ENCODE results near the gene TERT.

The TERT gene

GRCh38 chr5:1264211-1264610 lies 30.7 kb downstream of the TERT start:
- no peak overlapping the region for H3K4me3 ChIP-seq (ENCODE audit: low read depth, low read length)
- TF ChIP-seq, protein P1, sequence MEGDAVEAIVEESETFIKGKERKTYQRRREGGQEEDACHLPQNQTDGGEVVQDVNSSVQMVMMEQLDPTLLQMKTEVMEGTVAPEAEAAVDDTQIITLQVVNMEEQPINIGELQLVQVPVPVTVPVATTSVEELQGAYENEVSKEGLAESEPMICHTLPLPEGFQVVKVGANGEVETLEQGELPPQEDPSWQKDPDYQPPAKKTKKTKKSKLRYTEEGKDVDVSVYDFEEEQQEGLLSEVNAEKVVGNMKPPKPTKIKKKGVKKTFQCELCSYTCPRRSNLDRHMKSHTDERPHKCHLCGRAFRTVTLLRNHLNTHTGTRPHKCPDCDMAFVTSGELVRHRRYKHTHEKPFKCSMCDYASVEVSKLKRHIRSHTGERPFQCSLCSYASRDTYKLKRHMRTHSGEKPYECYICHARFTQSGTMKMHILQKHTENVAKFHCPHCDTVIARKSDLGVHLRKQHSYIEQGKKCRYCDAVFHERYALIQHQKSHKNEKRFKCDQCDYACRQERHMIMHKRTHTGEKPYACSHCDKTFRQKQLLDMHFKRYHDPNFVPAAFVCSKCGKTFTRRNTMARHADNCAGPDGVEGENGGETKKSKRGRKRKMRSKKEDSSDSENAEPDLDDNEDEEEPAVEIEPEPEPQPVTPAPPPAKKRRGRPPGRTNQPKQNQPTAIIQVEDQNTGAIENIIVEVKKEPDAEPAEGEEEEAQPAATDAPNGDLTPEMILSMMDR (IDR thresholded peaks at IDR 0.05; ENCODE audit: borderline replicate concordance, insufficient read depth, low read depth, low read length): no peak

DNA sequence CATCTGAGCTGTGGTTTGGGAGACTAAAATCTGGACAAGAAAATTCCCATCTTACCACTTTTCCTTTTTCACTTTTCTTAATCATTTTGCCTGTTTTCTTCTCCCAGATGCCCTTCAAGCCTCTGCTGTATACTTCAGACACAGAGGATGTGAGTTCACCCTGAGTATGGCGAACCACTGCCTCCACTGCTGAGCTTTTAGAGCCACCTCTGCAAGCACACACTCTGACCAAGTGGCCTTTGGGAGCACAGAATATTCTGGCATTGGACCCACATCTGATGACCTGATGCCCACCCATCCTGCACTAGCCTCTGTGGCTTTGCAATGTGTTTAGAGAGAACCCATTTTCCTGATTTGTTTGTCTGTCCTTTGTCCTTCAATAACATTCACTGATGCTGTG lies 32.5 kb downstream of the TERT start:
- TF ChIP-seq, protein P1 (IDR thresholded peaks at IDR 0.05; ENCODE audit: borderline replicate concordance, insufficient read depth, low read depth, low read length): no peak

DNA sequence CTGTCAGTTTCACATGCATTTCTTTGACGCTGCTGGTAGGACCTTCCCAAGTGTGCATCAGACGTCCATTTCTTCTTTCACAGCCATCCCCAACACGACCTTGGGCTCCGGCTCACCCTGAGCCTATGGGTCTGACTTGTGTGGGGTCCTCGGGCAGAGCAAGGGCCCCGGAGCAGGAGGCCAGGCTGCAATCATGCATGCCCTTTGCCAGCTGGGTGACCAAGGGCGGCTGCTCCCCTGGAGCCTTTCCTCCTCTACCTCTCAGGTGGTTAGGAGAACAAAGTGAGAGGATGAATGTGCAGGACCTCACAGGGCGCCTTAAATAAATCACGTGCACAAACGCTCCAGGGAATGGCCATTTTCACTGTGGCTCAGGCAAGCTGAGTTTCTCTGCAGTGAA lies 33.2 kb downstream of the TERT start:
- TF ChIP-seq, protein P1 (IDR thresholded peaks at IDR 0.05; ENCODE audit: borderline replicate concordance, insufficient read depth, low read depth, low read length): no peak
- no peak overlapping the region for H3K4me3 ChIP-seq (ENCODE audit: low read depth, low read length)

More for the DNA sequence above, 32.5 kb downstream of the TERT start:
- no peak overlapping the region for H3K4me3 ChIP-seq (ENCODE audit: low read depth, low read length)

DNA sequence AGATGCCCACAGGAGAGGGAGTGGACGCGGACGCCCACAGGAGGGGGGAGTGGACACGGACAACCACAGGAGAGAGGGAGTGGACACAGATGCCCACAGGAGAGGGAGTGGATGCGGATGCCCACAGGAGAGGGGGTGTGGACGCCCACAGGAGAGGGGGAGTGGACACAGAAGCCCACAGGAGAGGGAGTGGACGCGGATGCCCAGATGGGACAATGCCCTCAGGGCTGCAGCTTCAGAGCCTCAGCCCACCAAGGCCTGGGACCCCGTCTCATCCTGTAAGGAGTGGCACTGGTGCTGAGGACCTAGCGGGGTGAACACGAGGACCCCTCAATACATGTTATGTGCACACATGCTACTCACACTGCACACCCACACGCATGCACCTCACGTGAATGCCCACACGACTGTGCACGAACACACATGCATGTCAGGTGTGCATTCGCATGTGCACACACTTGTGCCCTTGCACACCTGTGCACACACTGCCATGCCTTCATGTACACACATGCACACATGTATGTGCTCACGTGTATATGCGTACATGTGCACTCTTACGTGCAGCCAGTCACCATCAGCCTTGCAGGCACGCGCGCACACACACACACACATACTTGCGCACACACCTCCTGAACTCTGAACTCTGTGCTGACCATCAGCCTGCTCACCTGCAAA lies 34.9 kb downstream of the TERT start:
- no peak overlapping the region for H3K4me3 ChIP-seq (ENCODE audit: low read depth, low read length)
- TF ChIP-seq, protein P1 (IDR thresholded peaks at IDR 0.05; ENCODE audit: borderline replicate concordance, insufficient read depth, low read depth, low read length): no peak

DNA sequence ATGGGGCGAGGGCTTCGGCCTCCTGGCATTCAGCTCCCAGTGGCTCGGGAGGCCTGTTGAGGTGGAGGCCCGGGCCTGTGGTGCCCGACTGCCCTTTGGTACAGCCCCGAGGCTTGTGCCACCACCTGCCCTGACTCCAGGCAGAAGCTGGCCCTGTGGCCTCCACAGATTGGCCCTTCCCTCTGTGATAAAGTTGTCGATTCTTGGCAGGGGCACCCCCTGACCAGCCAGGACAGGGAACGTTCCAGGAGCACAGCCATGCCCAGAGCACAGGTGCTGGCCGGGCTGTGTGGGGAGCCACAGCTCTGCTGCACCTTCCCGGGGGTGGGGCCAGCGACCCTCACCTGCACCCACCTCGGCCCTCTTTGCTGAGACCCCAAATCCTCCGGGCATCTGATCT lies 37.0 kb downstream of the TERT start:
- H3K4me3 ChIP-seq (ENCODE audit: low read depth, low read length): no peak overlapping the region
- TF ChIP-seq, protein P1 (IDR thresholded peaks at IDR 0.05; ENCODE audit: borderline replicate concordance, insufficient read depth, low read depth, low read length): no peak

DNA sequence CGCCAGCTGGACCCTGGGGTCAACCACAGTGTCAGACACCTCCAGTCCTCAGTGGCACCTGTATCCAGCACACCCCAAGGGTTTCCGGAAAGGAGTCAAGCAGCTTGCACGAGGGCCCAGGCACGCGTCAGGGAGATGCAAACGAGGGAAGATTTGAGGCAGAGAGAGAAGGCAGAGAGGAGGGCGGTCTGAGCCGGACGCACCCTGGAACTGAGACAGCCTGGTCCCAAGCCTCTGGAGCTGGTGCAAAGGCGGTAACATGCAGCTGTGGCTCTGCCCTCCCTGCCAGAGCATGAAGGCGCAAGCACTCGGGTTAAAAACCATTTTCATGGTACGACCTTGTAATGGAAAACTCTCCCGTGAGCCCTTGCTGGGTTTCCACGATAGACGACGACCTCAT lies 37.5 kb downstream of the TERT start:
- no peak overlapping the region for H3K4me3 ChIP-seq (ENCODE audit: low read depth, low read length)
- TF ChIP-seq, protein P1 (IDR thresholded peaks at IDR 0.05; ENCODE audit: borderline replicate concordance, insufficient read depth, low read depth, low read length): no peak

DNA sequence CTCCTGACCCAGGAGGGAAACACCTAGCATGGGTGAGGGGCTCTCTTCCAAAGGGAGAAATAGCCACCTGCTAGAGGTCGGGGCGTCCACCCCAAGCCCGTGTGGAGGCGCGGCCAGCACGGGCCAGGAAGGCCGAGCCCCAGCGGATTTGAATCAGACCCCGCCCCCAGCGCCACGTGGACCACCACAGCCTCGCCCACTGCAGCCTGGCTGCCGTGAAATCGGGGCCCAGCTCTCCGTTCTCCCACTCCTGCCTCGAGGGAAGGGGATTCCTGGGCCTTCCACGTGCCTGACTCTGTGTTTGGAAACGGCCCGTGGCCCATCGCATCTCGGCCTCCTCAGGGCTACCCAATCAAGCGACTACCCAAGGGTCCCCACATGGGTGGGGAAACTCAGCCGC lies 38.1 kb downstream of the TERT start:
- TF ChIP-seq, protein P1 (IDR thresholded peaks at IDR 0.05; ENCODE audit: borderline replicate concordance, insufficient read depth, low read depth, low read length): no peak
- H3K4me3 ChIP-seq (ENCODE audit: low read depth, low read length): no peak overlapping the region

All from GM12875 (cell line).